HEK293 (cell line): ENCODE data around the gene GLG1.
"Not testable (repeated sequence)": the region's sequence is repeated elsewhere in the genome, so short reads cannot be mapped to it uniquely, and the experiment has no call there.

Experiments used
- KLF9 ChIP-seq: fragments of 450-650 bp; formaldehyde crosslinking; IDR thresholded peaks from 2 replicates; pipeline ENCODE4 v1.5.1; 2016; ENCODE audit warnings: missing biosample characterization, missing genetic modification characterization, low read depth
- PRDM1 ChIP-seq: fragments of 450-650 bp; formaldehyde crosslinking; IDR thresholded peaks from 2 replicates; pipeline ENCODE4; 2016; ENCODE audit warnings: missing biosample characterization, missing genetic modification characterization
- TF ChIP-seq, protein P1 (sequence below): IDR thresholded peaks from 2 replicates; pipeline ENCODE4 v1.6.1; 2011; ENCODE audit warnings: mild to moderate bottlenecking, low read depth, low read length, borderline replicate concordance
- TF ChIP-seq, protein P2 (sequence below): fragments of 450-650 bp; formaldehyde crosslinking; IDR thresholded peaks from 2 replicates; pipeline ENCODE4 v1.5.1; 2016; ENCODE audit warnings: missing biosample characterization, missing genetic modification characterization

DNA sequence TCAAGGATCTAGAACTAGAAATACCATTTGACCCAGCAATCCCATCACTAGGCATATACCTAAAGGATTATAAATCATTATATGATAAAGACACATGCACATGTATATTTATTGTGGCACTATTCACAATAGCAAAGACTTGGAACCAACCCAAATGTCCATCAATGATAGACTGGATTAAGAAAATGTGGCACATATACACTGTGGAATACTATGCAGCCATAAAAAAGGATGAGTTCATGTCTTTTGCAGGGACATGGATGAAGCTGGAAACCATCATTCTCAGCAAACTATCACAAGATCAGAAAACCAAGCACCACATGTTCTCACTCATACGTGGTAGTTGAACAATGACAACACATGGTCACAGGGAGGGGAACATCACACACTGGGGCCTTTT is 88.0 kb downstream of the GLG1 start:
- TF ChIP-seq PRDM1, KLF9 (tag by site-specific recombination): not testable (repeated sequence)
- TF ChIP-seq, protein P1, sequence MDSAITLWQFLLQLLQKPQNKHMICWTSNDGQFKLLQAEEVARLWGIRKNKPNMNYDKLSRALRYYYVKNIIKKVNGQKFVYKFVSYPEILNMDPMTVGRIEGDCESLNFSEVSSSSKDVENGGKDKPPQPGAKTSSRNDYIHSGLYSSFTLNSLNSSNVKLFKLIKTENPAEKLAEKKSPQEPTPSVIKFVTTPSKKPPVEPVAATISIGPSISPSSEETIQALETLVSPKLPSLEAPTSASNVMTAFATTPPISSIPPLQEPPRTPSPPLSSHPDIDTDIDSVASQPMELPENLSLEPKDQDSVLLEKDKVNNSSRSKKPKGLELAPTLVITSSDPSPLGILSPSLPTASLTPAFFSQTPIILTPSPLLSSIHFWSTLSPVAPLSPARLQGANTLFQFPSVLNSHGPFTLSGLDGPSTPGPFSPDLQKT = not testable (repeated sequence)
- TF ChIP-seq, protein P2, sequence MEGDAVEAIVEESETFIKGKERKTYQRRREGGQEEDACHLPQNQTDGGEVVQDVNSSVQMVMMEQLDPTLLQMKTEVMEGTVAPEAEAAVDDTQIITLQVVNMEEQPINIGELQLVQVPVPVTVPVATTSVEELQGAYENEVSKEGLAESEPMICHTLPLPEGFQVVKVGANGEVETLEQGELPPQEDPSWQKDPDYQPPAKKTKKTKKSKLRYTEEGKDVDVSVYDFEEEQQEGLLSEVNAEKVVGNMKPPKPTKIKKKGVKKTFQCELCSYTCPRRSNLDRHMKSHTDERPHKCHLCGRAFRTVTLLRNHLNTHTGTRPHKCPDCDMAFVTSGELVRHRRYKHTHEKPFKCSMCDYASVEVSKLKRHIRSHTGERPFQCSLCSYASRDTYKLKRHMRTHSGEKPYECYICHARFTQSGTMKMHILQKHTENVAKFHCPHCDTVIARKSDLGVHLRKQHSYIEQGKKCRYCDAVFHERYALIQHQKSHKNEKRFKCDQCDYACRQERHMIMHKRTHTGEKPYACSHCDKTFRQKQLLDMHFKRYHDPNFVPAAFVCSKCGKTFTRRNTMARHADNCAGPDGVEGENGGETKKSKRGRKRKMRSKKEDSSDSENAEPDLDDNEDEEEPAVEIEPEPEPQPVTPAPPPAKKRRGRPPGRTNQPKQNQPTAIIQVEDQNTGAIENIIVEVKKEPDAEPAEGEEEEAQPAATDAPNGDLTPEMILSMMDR (tag by site-specific recombination) = not testable (repeated sequence)
